ENCODE measurements around the gene CD300H.

CD300H gene

DNA sequence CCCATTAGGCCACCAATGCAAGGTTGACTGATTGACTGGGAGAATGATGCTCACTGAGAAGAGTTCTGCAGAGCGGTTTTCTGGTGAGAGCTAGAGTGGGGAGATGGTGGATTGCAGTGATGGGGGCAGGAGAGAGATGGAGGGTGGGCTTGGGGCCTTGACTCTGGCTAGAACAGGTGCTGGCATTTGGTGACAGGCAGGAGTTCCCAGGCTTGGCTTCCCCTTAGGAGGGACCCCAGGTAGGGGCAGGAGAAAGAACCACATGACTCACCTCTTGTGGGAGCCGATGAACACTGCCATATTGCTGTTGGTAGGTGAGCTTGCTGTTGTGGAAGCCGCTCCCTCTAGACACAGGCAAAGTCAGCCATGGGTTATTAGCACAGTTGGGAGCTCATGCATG is 44.0 kb downstream of the CD300H start:
- TF ChIP-seq FOXM1 (IDR thresholded peaks at IDR 0.05; ENCODE audit: borderline replicate concordance, low read depth) (no peak), EP300 (IDR thresholded peaks at IDR 0.05; ENCODE audit: borderline replicate concordance) (no peak), ZBTB7A (IDR thresholded peaks at IDR 0.05; ENCODE audit: low read depth) (no peak), EGR1 (IDR thresholded peaks at IDR 0.05) (no peak), RAD21 (IDR thresholded peaks at IDR 0.05; ENCODE audit: low read depth) (no peak), TEAD4 (IDR thresholded peaks at IDR 0.05) (no peak), CREB1 (IDR thresholded peaks at IDR 0.05; ENCODE audit: low read depth) (no peak), TCF12 (IDR thresholded peaks at IDR 0.05; ENCODE audit: low read depth) (no peak), TAF1 (IDR thresholded peaks at IDR 0.05; ENCODE audit: low read depth) (no peak), CEBPB (IDR thresholded peaks at IDR 0.05) (no peak), MAX (IDR thresholded peaks at IDR 0.05) (no peak), YY1 (IDR thresholded peaks at IDR 0.05; ENCODE audit: low read depth) (no peak), NFIC (IDR thresholded peaks at IDR 0.05) (no peak)
- TF ChIP-seq, protein P1, sequence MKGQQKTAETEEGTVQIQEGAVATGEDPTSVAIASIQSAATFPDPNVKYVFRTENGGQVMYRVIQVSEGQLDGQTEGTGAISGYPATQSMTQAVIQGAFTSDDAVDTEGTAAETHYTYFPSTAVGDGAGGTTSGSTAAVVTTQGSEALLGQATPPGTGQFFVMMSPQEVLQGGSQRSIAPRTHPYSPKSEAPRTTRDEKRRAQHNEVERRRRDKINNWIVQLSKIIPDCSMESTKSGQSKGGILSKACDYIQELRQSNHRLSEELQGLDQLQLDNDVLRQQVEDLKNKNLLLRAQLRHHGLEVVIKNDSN (IDR thresholded peaks at IDR 0.05): no peak
- TF ChIP-seq, protein P2, sequence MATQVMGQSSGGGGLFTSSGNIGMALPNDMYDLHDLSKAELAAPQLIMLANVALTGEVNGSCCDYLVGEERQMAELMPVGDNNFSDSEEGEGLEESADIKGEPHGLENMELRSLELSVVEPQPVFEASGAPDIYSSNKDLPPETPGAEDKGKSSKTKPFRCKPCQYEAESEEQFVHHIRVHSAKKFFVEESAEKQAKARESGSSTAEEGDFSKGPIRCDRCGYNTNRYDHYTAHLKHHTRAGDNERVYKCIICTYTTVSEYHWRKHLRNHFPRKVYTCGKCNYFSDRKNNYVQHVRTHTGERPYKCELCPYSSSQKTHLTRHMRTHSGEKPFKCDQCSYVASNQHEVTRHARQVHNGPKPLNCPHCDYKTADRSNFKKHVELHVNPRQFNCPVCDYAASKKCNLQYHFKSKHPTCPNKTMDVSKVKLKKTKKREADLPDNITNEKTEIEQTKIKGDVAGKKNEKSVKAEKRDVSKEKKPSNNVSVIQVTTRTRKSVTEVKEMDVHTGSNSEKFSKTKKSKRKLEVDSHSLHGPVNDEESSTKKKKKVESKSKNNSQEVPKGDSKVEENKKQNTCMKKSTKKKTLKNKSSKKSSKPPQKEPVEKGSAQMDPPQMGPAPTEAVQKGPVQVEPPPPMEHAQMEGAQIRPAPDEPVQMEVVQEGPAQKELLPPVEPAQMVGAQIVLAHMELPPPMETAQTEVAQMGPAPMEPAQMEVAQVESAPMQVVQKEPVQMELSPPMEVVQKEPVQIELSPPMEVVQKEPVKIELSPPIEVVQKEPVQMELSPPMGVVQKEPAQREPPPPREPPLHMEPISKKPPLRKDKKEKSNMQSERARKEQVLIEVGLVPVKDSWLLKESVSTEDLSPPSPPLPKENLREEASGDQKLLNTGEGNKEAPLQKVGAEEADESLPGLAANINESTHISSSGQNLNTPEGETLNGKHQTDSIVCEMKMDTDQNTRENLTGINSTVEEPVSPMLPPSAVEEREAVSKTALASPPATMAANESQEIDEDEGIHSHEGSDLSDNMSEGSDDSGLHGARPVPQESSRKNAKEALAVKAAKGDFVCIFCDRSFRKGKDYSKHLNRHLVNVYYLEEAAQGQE (IDR thresholded peaks at IDR 0.05; ENCODE audit: low read depth): no peak

DNA sequence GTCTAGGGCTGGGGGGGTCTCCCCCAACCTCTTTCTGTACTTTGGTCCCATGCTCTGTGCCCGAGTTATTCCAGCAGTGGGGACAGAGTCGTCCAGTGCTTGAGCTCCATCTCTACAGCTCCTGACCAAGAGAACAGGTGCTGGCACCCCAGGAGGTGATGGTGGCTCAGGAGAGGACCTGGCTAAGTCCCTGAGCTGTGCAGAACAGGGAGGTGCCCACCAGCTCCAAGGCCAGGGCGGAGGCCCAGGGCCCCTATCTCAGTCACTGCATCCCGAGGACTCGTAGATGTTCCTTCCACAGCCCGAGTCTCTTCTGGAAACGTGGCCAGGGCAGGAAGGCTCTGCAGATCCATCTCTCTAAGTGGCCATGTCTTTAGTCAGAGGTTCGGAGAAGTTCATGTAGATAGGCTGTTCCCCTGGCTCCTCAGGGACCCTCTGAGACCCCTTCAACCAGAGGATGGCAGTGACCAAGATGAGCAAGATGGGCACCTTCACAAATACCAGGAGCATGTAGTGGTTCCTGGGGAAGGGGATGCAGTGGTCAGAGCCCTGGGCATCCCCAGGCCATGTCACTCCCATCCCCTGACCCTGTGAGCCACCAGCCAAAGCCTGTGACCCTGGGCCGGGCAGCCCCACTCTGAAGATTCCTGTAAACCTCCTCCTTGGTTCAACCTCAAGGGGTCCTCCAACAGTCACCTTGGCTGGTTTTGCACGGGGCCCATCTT is 44.8 kb downstream of the CD300H start:
- TF ChIP-seq CEBPB (IDR thresholded peaks at IDR 0.05) (no peak), RAD21 (IDR thresholded peaks at IDR 0.05; ENCODE audit: low read depth) (no peak), EP300 (IDR thresholded peaks at IDR 0.05; ENCODE audit: borderline replicate concordance) (no peak), MAX (IDR thresholded peaks at IDR 0.05) (no peak), TEAD4 (IDR thresholded peaks at IDR 0.05) (no peak), EGR1 (IDR thresholded peaks at IDR 0.05) (no peak), FOXM1 (IDR thresholded peaks at IDR 0.05; ENCODE audit: borderline replicate concordance, low read depth) (no peak), ZBTB7A (IDR thresholded peaks at IDR 0.05; ENCODE audit: low read depth) (no peak), TAF1 (IDR thresholded peaks at IDR 0.05; ENCODE audit: low read depth) (no peak)
- TF ChIP-seq, protein P1 (IDR thresholded peaks at IDR 0.05): no peak

DNA sequence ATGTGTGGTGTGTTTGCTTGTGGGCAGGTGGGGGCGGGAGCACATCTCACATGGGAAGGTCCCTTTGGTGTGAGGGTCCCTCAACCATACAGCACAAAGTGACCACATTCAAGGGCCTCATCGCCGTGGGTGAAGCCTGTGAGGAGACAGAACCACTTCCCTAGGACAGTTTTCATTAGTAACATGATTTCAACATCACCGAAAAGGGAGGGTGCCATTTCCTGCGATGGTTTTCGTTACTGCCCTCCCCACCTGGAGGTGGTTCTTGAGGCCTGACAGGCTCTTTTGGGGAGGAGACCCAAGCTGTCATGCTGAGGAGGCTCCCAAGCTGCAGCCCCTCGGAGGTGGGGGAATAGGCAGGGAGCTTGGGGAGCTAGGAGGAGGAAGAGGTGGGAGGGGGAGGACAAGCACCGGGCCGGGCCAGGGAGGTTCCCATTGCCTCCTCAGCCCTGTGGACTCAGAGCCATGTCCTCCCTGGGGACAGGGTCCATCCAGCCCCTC is 45.6 kb downstream of the CD300H start:
- TF ChIP-seq, protein P1 (IDR thresholded peaks at IDR 0.05): no peak
- TF ChIP-seq NFIC (IDR thresholded peaks at IDR 0.05) (no peak), CREB1 (IDR thresholded peaks at IDR 0.05; ENCODE audit: low read depth) (no peak)

- no peak for TF ChIP-seq NFIC (IDR thresholded peaks at IDR 0.05)
- no peak for TF ChIP-seq FOXM1 (IDR thresholded peaks at IDR 0.05; ENCODE audit: borderline replicate concordance, low read depth)
- TF ChIP-seq TAF1 (IDR thresholded peaks at IDR 0.05; ENCODE audit: low read depth): no peak
- no peak for TF ChIP-seq CREB1 (IDR thresholded peaks at IDR 0.05; ENCODE audit: low read depth)
- TF ChIP-seq, protein P2 (IDR thresholded peaks at IDR 0.05; ENCODE audit: low read depth): no peak
- TF ChIP-seq MAX (IDR thresholded peaks at IDR 0.05): no peak
- TF ChIP-seq ZBTB7A (IDR thresholded peaks at IDR 0.05; ENCODE audit: low read depth): no peak
- TF ChIP-seq EP300 (IDR thresholded peaks at IDR 0.05; ENCODE audit: borderline replicate concordance): no peak
- TF ChIP-seq TEAD4 (IDR thresholded peaks at IDR 0.05): no peak
- no peak for TF ChIP-seq YY1 (IDR thresholded peaks at IDR 0.05; ENCODE audit: low read depth)
- no peak for TF ChIP-seq RAD21 (IDR thresholded peaks at IDR 0.05; ENCODE audit: low read depth)
- no peak for TF ChIP-seq EGR1 (IDR thresholded peaks at IDR 0.05)
- TF ChIP-seq, protein P1 (IDR thresholded peaks at IDR 0.05): no peak
- no peak for TF ChIP-seq CEBPB (IDR thresholded peaks at IDR 0.05)
- no peak for TF ChIP-seq TCF12 (IDR thresholded peaks at IDR 0.05; ENCODE audit: low read depth)
Measured at GRCh38 chr17:74520790-74521480, 46.4 kb downstream of the CD300H start.

All from Ishikawa (cell line).